OCI-LY3 (cell line): ENCODE measurements around the gene LRRC8C.

Experiments used
- H2AFZ ChIP-seq: fragments of 200-600, 300-600 bp; shearing (Covaris generic); 2 replicates; pipeline ENCODE4 v1.6.0; 2014; ENCODE audit warnings: antibody characterized with exemption, low read depth, low read length
- H3K27ac ChIP-seq: fragments of 200-600, 300-600 bp; sonication (generic); 2 replicates; pipeline ENCODE4 v1.5.1; 2014; ENCODE audit warnings: mild to moderate bottlenecking, low read length, moderate library complexity, mixed read lengths
- H3K27me3 ChIP-seq: fragments of 200-600, 300-600 bp; sonication (generic); 2 replicates; pipeline ENCODE4 v1.6.1; 2014; ENCODE audit warnings: low read depth, low read length, mixed read lengths
- H3K36me3 ChIP-seq: fragments of 200-600, 300-600 bp; sonication (generic); replicated peaks from 2 replicates; pipeline ENCODE3; 2014; ENCODE audit warnings: low read depth, low read length, mixed read lengths
- H3K4me1 ChIP-seq: fragments of 300-600, 200-600 bp; sonication (generic); 2 replicates; pipeline ENCODE4 v1.6.1; 2014; ENCODE audit warnings: low read length, mixed read lengths
- H3K4me2 ChIP-seq: fragments of 200-600, 300-600 bp; sonication (generic); 2 replicates; pipeline ENCODE4 v1.6.1; 2014; ENCODE audit warnings: low read length, mixed read lengths
- H3K4me3 ChIP-seq: fragments of 300-600, 200-600 bp; sonication (generic); 2 replicates; pipeline ENCODE4 v1.5.1; 2014; ENCODE audit warnings: antibody characterized with exemption, mild to moderate bottlenecking, low read length, moderate library complexity
- H3K79me2 ChIP-seq: fragments of 300-600, 200-600 bp; shearing (Covaris generic); 2 replicates; pipeline ENCODE4 v1.6.1; 2014; ENCODE audit warnings: mild to moderate bottlenecking, low read length, mixed read lengths
- H3K9ac ChIP-seq: fragments of 300-600, 200-600 bp; shearing (Covaris generic); 2 replicates; pipeline ENCODE4 v1.6.0; 2014; ENCODE audit warnings: mild to moderate bottlenecking, low read length, moderate library complexity
- H3K9me3 ChIP-seq: fragments of 200-600, 300-600 bp; shearing (Covaris generic); 2 replicates; pipeline ENCODE4 v1.6.1; 2014; ENCODE audit warnings: low read length, mixed read lengths; ENCODE audit not compliant: insufficient read depth
- H4K20me1 ChIP-seq: fragments of 200-600, 300-600 bp; sonication (generic); 2 replicates; pipeline ENCODE4 v1.6.1; 2016; ENCODE audit warnings: low read length, mixed read lengths; ENCODE audit not compliant: insufficient read depth
- EZH2phosphoT487 ChIP-seq: fragments of 200-600 bp; shearing (Covaris generic); IDR thresholded peaks from 2 replicates; pipeline ENCODE4 v1.6.1; 2018; ENCODE audit warnings: antibody characterized with exemption, mixed run types, low read depth
- TF ChIP-seq, protein P1 (sequence below): fragments of 200-600, 300-600 bp; sonication (generic); IDR thresholded peaks from 2 replicates; pipeline ENCODE4 v1.5.1; 2014; ENCODE audit warnings: antibody characterized with exemption, low read length, low read depth

The LRRC8C gene

GRCh38 chr1:89754518-89754917 lies 121.6 kb downstream of the LRRC8C start:
- no peak overlapping the region for H3K4me3 ChIP-seq
- H3K9me3 ChIP-seq: no peaks in the 10 kb centered on the region
- no peaks in the 10 kb centered on the region for H3K36me3 ChIP-seq
- H3K4me2 ChIP-seq: no peak overlapping the region
- peaks cover 37% of the 10 kb centered on the region for H3K27me3 ChIP-seq
- peaks cover 17% of the 10 kb centered on the region for H3K4me1 ChIP-seq
- no peak overlapping the region for H3K9ac ChIP-seq
- H3K79me2 ChIP-seq: no peaks in the 10 kb centered on the region
- no peak overlapping the region for H2AFZ ChIP-seq
- no peaks in the 10 kb centered on the region for H4K20me1 ChIP-seq
- no peak overlapping the region for H3K27ac ChIP-seq
- no peak for TF ChIP-seq EZH2phosphoT487
- TF ChIP-seq, protein P1, sequence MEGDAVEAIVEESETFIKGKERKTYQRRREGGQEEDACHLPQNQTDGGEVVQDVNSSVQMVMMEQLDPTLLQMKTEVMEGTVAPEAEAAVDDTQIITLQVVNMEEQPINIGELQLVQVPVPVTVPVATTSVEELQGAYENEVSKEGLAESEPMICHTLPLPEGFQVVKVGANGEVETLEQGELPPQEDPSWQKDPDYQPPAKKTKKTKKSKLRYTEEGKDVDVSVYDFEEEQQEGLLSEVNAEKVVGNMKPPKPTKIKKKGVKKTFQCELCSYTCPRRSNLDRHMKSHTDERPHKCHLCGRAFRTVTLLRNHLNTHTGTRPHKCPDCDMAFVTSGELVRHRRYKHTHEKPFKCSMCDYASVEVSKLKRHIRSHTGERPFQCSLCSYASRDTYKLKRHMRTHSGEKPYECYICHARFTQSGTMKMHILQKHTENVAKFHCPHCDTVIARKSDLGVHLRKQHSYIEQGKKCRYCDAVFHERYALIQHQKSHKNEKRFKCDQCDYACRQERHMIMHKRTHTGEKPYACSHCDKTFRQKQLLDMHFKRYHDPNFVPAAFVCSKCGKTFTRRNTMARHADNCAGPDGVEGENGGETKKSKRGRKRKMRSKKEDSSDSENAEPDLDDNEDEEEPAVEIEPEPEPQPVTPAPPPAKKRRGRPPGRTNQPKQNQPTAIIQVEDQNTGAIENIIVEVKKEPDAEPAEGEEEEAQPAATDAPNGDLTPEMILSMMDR: no peak

DNA sequence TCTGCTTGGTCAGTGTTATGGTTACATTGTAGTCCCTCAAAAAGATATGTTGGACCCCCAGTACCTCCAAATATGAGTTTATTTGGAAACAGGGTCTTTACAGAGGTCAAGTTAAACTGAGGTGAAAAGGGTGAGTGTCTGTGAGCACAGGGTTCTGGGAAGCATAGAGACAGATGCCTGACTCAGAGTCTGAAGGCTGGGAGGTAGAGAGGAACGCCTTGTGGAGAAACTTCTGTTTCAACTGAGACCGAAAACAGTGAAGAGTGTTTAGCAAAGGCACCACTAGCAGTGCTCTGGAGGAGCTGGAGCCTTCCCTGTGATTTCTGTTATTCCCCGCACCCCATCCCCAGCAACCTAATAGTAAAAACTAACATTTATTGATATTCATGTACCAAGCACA lies 122.7 kb downstream of the LRRC8C start:
- H3K27me3 ChIP-seq: peaks cover 38% of the 10 kb centered on the region
- H3K79me2 ChIP-seq: no peaks in the 10 kb centered on the region
- H3K9ac ChIP-seq: no peak overlapping the region
- TF ChIP-seq EZH2phosphoT487: no peak
- TF ChIP-seq, protein P1: no peak
- no peak overlapping the region for H3K27ac ChIP-seq
- H3K4me3 ChIP-seq: no peak overlapping the region
- H4K20me1 ChIP-seq: no peaks in the 10 kb centered on the region
- peaks cover 17% of the 10 kb centered on the region for H3K4me1 ChIP-seq
- no peaks in the 10 kb centered on the region for H3K36me3 ChIP-seq
- H2AFZ ChIP-seq: no peak overlapping the region
- H3K4me2 ChIP-seq: no peak overlapping the region
- no peaks in the 10 kb centered on the region for H3K9me3 ChIP-seq

DNA sequence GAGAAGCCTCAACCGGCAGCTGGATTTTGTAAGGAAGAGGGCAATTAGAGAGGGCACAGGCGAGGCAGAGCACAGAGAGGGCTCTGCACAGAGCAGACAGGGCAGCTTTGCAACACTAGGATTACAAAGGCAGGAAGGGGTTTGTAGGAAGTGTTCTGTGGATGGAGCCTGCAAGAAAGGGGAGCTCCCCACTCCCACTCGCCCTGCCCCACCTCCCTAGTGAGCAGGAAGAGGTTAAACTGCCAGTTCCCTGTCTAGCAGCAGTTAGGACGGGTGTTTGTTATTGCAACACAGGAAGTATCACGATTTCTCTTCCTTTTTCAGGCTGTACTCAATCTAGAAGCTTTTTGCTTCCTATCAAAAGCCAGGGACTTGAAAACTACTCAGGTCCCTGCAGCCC lies 124.6 kb downstream of the LRRC8C start:
- peaks cover 52% of the 10 kb centered on the region for H3K27me3 ChIP-seq
- H3K36me3 ChIP-seq: no peaks in the 10 kb centered on the region
- no peaks in the 10 kb centered on the region for H3K79me2 ChIP-seq
- H3K4me2 ChIP-seq: peak overlapping the region; percentile 10; the same call in 1 of the 2 replicates
- H2AFZ ChIP-seq: no peak overlapping the region
- H4K20me1 ChIP-seq: no peaks in the 10 kb centered on the region
- peaks cover 30% of the 10 kb centered on the region for H3K4me1 ChIP-seq
- no peaks in the 10 kb centered on the region for H3K9me3 ChIP-seq
- no peak overlapping the region for H3K27ac ChIP-seq
- H3K4me3 ChIP-seq: no peak overlapping the region
- no peak overlapping the region for H3K9ac ChIP-seq
- TF ChIP-seq EZH2phosphoT487: no peak
- TF ChIP-seq, protein P1: no peak

- H2AFZ ChIP-seq: no peak overlapping the region
- no peaks in the 10 kb centered on the region for H3K79me2 ChIP-seq
- H3K4me2 ChIP-seq: 0 out of 2 replicates have a peak overlapping the region, but pooled peaks have one; percentile 10
- H4K20me1 ChIP-seq: no peaks in the 10 kb centered on the region
- no peaks in the 10 kb centered on the region for H3K9me3 ChIP-seq
- H3K4me3 ChIP-seq: no peak overlapping the region
- TF ChIP-seq EZH2phosphoT487: no peak
- TF ChIP-seq, protein P1: no peak
- H3K9ac ChIP-seq: no peak overlapping the region
- no peaks in the 10 kb centered on the region for H3K36me3 ChIP-seq
- peaks cover 52% of the 10 kb centered on the region for H3K27me3 ChIP-seq
- peaks cover 30% of the 10 kb centered on the region for H3K4me1 ChIP-seq
- H3K27ac ChIP-seq: no peak overlapping the region
Measured at GRCh38 chr1:89758156-89758555, 125.2 kb downstream of the LRRC8C start.
